Endothelial cell of umbilical vein (primary cell): ENCODE data around the gene HEPHL1. TPM values are rescaled to one million over a fixed set of nuclear protein-coding genes. Genes with fewer than 3 reads are reported as not detected.

Source experiments
- BruUV-seq: library from RNA; stranded (reverse); fragments of 400-500 nt; replicated peaks from 2 replicates; lab custom pipeline; 2021; lab: Mats Ljungman, UMichigan
- CTCF ChIA-PET: fragments of 300-600, 350-600 bp; sonication (Branson Sonifier 250); formaldehyde crosslinking; loops from one replicate; lab custom pipeline; 2021; ENCODE audit warnings: antibody characterized with exemption, inconsistent platforms; lab: Charles Lee
- POLR2A ChIA-PET: fragments of 300-600, 350-600 bp; sonication (Branson Sonifier 250); formaldehyde crosslinking; loops from one replicate; lab custom pipeline; 2021; ENCODE audit warnings: antibody characterized with exemption, inconsistent platforms; lab: Charles Lee
- DNase-seq: peaks from one replicate; pipeline ENCODE4 v3.0.0-alpha.2; 2011; ENCODE audit warnings: low read depth, low spot score
- FAIRE-seq: peaks from 2 replicates; lab custom pipeline; 2011; peaks lifted over from hg19 to GRCh38; lab: Jason Lieb, UNC
- H2AFZ ChIP-seq: 2 replicates; pipeline ENCODE4 v1.6.0; 2012; ENCODE audit warnings: low read depth, low read length, control low read depth, inconsistent platforms
- H3K27ac ChIP-seq: 2 replicates; pipeline ENCODE4 v1.5.1; 2011; ENCODE audit warnings: low read depth, mild to moderate bottlenecking, control low read depth, low read length, moderate library complexity; ENCODE audit not compliant: insufficient read depth
- H3K27me3 ChIP-seq, 2 experiments: 2 replicates each; pipeline versions ENCODE4 v1.6.0 to v1.6.1; 2011; ENCODE audit warnings: low read length in 2 of 2, mixed read lengths in 1 of 2; ENCODE audit not compliant: control insufficient read depth in 2 of 2, insufficient read depth in 2 of 2
- H3K36me3 ChIP-seq, 2 experiments: 2 replicates in 1 of 2; 3 replicates in 1 of 2; pipeline ENCODE4 v1.5.1; 2011; ENCODE audit warnings: low read length in 2 of 2, mild to moderate bottlenecking in 1 of 2, moderate library complexity in 1 of 2; ENCODE audit not compliant: control insufficient read depth in 2 of 2, insufficient read depth in 2 of 2; ENCODE audit errors: extremely low read depth in 1 of 2
- H3K4me1 ChIP-seq: 3 replicates; pipeline ENCODE4 v1.5.1; 2011; ENCODE audit warnings: mild to moderate bottlenecking, low read length; ENCODE audit not compliant: control insufficient read depth, insufficient read depth; ENCODE audit errors: extremely low read depth
- H3K4me2 ChIP-seq: 2 replicates; pipeline ENCODE4 v1.6.1; 2011; ENCODE audit warnings: low read length, control low read depth, mixed read lengths; ENCODE audit not compliant: insufficient read depth
- H3K4me3 ChIP-seq, 3 experiments: fragments of 200-600 bp in 1 of 3; sonication (generic), shearing (Covaris generic) in 1 of 3; replicated peaks in 1 of 3; 2 replicates each; pipeline ENCODE4 v1.5.1; 2011 to 2016; ENCODE audit warnings: control low read depth in 3 of 3, low read length in 3 of 3, mild to moderate bottlenecking in 2 of 3, inconsistent platforms in 1 of 3, low read depth in 1 of 3, moderate library complexity in 1 of 3; ENCODE audit not compliant: insufficient read depth in 1 of 3
- H3K79me2 ChIP-seq: 2 replicates; pipeline ENCODE4 v1.6.0; 2012; ENCODE audit warnings: low read length, inconsistent platforms; ENCODE audit not compliant: control insufficient read depth, insufficient read depth
- H3K9ac ChIP-seq: replicated peaks from 2 replicates; pipeline ENCODE3; 2011; ENCODE audit warnings: low read length, control low read depth; ENCODE audit not compliant: insufficient read depth; ENCODE audit errors: extremely low read depth
- H3K9me1 ChIP-seq: replicated peaks from 3 replicates; pipeline ENCODE4 v1.6.0; 2011; ENCODE audit warnings: mild to moderate bottlenecking, low read length; ENCODE audit not compliant: control insufficient read depth, insufficient read depth; ENCODE audit errors: extremely low read depth
- H3K9me3 ChIP-seq: replicated peaks from 2 replicates; pipeline ENCODE4 v1.5.1; 2012; ENCODE audit warnings: low read length, inconsistent platforms; ENCODE audit not compliant: control insufficient read depth, insufficient read depth
- H4K20me1 ChIP-seq: replicated peaks from 2 replicates; pipeline ENCODE3; 2011; ENCODE audit warnings: mild to moderate bottlenecking, low read length; ENCODE audit not compliant: control insufficient read depth, insufficient read depth; ENCODE audit errors: extremely low read depth
- CTCF ChIP-seq, 2 donors: IDR thresholded peaks; 1 replicate in 1 of 2; 2 replicates in 1 of 2; pipeline ENCODE4 v1.5.1; 2011; ENCODE audit warnings: low read length in 2 of 2, mild to moderate bottlenecking in 2 of 2, moderate library complexity in 2 of 2, control low read depth in 1 of 2, inconsistent platforms in 1 of 2, low read depth in 1 of 2; ENCODE audit not compliant: insufficient read depth in 1 of 2; ENCODE audit errors: extremely low read depth in 1 of 2
- EZH2 ChIP-seq: IDR thresholded peaks from 2 replicates; pipeline ENCODE4 v1.6.1; 2012; ENCODE audit warnings: borderline replicate concordance, low read depth, mild to moderate bottlenecking, moderate library complexity, low read length, inconsistent platforms; ENCODE audit not compliant: severe bottlenecking
- FOS ChIP-seq: IDR thresholded peaks from 2 replicates; pipeline ENCODE4 v1.6.1; 2011; ENCODE audit warnings: mild to moderate bottlenecking, low read length, moderate library complexity, borderline replicate concordance; ENCODE audit not compliant: insufficient read depth
- GATA2 ChIP-seq: IDR thresholded peaks from 2 replicates; pipeline ENCODE4 v1.7.0; 2011; ENCODE audit warnings: low read depth, mild to moderate bottlenecking, moderate library complexity, mixed read lengths, low read length; ENCODE audit not compliant: insufficient read length, insufficient read depth
- JUN ChIP-seq: IDR thresholded peaks from 2 replicates; pipeline ENCODE4 v1.6.1; 2011; ENCODE audit warnings: borderline replicate concordance, low read depth; ENCODE audit not compliant: insufficient read length, insufficient read depth
- MAX ChIP-seq: IDR thresholded peaks from 2 replicates; pipeline ENCODE4 v1.6.1; 2011; ENCODE audit not compliant: insufficient read depth, insufficient read length
- MYC ChIP-seq: IDR thresholded peaks from one replicate; pipeline ENCODE4 v1.6.1; 2011; ENCODE audit warnings: mild to moderate bottlenecking, low read depth, low read length
- POLR2A ChIP-seq: IDR thresholded peaks from 2 replicates; pipeline ENCODE4 v1.6.1; 2012; ENCODE audit warnings: low read depth, mild to moderate bottlenecking, control low read depth, low read length
- POLR2AphosphoS5 ChIP-seq: IDR thresholded peaks from 2 replicates; pipeline ENCODE4 v1.6.1; 2012; ENCODE audit warnings: low read depth, mild to moderate bottlenecking, control low read depth, low read length, moderate library complexity; ENCODE audit not compliant: insufficient read depth
- dilution Hi-C: fragments of 300-500 bp; cut with MboI; formaldehyde crosslinking; loops from one replicate; pipeline ENCODE4 v1.15.0; 2019; ENCODE audit warnings: low sequenced_read_pairs; ENCODE audit not compliant: extremely low pct_ligation_motif_present
- intact Hi-C: fragments of 100-400 bp; cut with micrococcal nuclease; formaldehyde crosslinking; loops from one replicate; pipeline ENCODE4 v1.10.0; 2022
- polyA plus RNA-seq, 4 experiments: library from polyadenylated mRNA; depleted of rRNA in 3 of 4; stranded (reverse) in 3 of 4; unstranded in 1 of 4; fragments of >200 nt; gene quantifications; 2 replicates each; pipeline versions ENCODE4 v1.2.1 to v1.2.3, GENCODE V29; 2011 to 2012; ENCODE audit warnings: missing spikeins in 1 of 4
- total RNA-seq: library from RNA; stranded (reverse); gene quantifications from 2 replicates; pipeline ENCODE4 v1.2.3, GENCODE V29; 2021

The HEPHL1 gene
- total and polyA plus RNA-seq, 2 donors (not counting 3 experiments of a cell fraction or from before 2014, with no cell fraction given): not detected

- DNase-seq (no peak), FAIRE-seq (no peak)
- no peak overlapping the region for H3K9ac ChIP-seq
- H3K4me1 ChIP-seq: peaks cover 36% of the 10 kb centered on the region
- H2AFZ ChIP-seq: no peak overlapping the region
- dilution Hi-C loops: no loop called here
- no TSS peak for BruUV-seq
- intact Hi-C loops: loop anchor here (5.0 kb wide), 1 partner anchor 605 kb away; the partner anchor contains the start of gene SMCO4
- H3K27me3 ChIP-seq: no peaks in the 10 kb centered on the region
- TF ChIP-seq CTCF (IDR thresholded peaks at IDR 0.05; ENCODE audit: extremely low read depth in 1 of 2, insufficient read depth in 1 of 2, low read depth in 1 of 2, low read length in 2 of 2): no peak
- no peak overlapping the region for H3K4me2 ChIP-seq
- H4K20me1 ChIP-seq: no peaks in the 10 kb centered on the region
- no peaks in the 10 kb centered on the region for H3K36me3 ChIP-seq
- no peaks in the 10 kb centered on the region for H3K9me3 ChIP-seq
- ChIA-PET CTCF (no interaction called here), POLR2A (no interaction called here)
- no peak overlapping the region for H3K27ac ChIP-seq
- no peak overlapping the region for H3K4me3 ChIP-seq
- H3K9me1 ChIP-seq: no peaks in the 10 kb centered on the region
- peaks cover 71% of the 10 kb centered on the region for H3K79me2 ChIP-seq
These were observed 126.3 kb downstream of the HEPHL1 start for GRCh38 chr11:94147433-94147845.

GRCh38 chr11:94148189-94148588 is 127.0 kb downstream of the HEPHL1 start:
- H3K27ac ChIP-seq: no peak overlapping the region
- DNase-seq (no peak), FAIRE-seq (no peak)
- POLR2A ChIA-PET: no interaction called here
- CTCF ChIA-PET: no interaction called here
- BruUV-seq: no TSS peak
- dilution Hi-C loops: no loop called here
- H3K9me3 ChIP-seq: no peaks in the 10 kb centered on the region
- no peak overlapping the region for H2AFZ ChIP-seq
- no peaks in the 10 kb centered on the region for H3K27me3 ChIP-seq
- no peaks in the 10 kb centered on the region for H4K20me1 ChIP-seq
- no peak for TF ChIP-seq POLR2A
- TF ChIP-seq MYC: no peak
- TF ChIP-seq MAX: no peak
- TF ChIP-seq EZH2: no peak
- TF ChIP-seq JUN: no peak
- no peak for TF ChIP-seq FOS
- no peak for TF ChIP-seq POLR2AphosphoS5
- TF ChIP-seq GATA2: no peak
- TF ChIP-seq CTCF (IDR thresholded peaks at IDR 0.05; ENCODE audit: extremely low read depth in 1 of 2, insufficient read depth in 1 of 2, low read depth in 1 of 2, low read length in 2 of 2): no peak
- no peaks in the 10 kb centered on the region for H3K9me1 ChIP-seq
- H3K4me2 ChIP-seq: no peak overlapping the region
- peaks cover 32% of the 10 kb centered on the region for H3K4me1 ChIP-seq
- H3K4me3 ChIP-seq: no peak overlapping the region
- H3K36me3 ChIP-seq: no peaks in the 10 kb centered on the region
- no peak overlapping the region for H3K9ac ChIP-seq
- peaks cover 72% of the 10 kb centered on the region for H3K79me2 ChIP-seq
- intact Hi-C loops: loop anchor here (2.0 to 5.0 kb wide), 2 partner anchors 35 to 606 kb away; partner anchors contain the start of gene SMCO4
